GM12801 (cell line): Measurements from ENCODE around the gene PPP1R14B.

Experiments
- TF ChIP-seq, protein P1 (sequence below): IDR thresholded peaks from one replicate; pipeline ENCODE4 v1.5.1; 2011; ENCODE audit warnings: control low read depth; ENCODE audit not compliant: insufficient read length; ENCODE audit errors: extremely low read depth

The PPP1R14B gene

DNA sequence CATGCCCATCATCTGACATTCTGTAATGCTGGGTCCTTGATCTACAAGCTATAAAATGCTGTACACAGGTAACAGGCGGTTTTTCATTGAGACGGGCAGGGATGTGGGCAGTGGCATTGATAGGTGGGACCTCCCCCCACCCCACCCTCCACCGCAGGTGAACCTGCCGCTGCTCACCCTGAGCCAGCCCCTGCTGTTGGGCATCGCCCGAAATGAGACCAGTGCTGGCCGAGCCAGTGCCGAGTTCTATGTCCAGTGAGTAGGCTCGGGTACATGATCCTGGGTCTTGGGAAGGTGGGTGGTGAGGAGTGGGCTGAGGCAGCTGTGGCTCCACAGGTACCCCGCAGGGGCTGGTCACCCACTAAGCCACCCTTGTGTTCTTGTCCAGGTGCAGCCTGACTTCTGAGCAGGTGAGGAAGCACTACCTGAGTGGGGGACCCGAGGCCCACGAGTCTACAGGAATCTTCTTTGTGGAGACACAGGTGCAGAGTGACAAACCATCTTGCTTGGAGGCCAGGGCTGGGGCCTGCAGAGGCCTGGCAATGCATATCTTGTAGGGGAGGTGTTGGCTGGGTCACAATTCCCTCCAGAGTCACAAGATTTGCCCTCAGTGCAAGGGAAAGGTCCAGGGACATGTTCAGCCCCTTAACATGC, 17.5 kb downstream of the PPP1R14B start:
- TF ChIP-seq, protein P1, sequence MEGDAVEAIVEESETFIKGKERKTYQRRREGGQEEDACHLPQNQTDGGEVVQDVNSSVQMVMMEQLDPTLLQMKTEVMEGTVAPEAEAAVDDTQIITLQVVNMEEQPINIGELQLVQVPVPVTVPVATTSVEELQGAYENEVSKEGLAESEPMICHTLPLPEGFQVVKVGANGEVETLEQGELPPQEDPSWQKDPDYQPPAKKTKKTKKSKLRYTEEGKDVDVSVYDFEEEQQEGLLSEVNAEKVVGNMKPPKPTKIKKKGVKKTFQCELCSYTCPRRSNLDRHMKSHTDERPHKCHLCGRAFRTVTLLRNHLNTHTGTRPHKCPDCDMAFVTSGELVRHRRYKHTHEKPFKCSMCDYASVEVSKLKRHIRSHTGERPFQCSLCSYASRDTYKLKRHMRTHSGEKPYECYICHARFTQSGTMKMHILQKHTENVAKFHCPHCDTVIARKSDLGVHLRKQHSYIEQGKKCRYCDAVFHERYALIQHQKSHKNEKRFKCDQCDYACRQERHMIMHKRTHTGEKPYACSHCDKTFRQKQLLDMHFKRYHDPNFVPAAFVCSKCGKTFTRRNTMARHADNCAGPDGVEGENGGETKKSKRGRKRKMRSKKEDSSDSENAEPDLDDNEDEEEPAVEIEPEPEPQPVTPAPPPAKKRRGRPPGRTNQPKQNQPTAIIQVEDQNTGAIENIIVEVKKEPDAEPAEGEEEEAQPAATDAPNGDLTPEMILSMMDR = no peak

DNA sequence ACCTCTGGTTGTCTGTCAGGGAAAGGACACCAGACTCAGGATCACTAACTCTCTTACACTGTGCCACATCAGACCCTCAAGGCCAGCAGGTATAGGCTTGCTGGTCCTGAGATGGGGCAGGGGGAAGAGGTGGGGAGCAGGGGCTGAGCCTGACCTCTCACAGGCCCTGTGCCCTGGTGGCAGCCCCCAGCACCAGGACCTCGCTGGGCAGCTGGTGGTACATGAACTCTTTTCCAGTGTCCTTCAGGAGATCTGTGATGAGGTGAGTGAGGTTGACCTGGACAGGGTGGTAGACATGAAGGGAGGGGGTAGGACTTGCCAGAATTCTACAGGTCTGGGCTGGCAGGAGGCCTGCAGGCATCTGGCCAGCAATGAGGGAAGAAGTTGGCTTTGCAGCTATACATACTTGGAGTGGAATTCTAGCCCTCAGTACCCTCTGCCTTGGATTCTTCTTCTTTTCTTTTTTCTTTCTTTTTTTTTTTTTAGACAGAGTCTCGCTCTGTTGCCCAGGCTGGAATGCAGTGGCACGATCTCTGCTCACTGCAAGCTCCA, 19.3 kb downstream of the PPP1R14B start:
- TF ChIP-seq, protein P1 = no peak

DNA sequence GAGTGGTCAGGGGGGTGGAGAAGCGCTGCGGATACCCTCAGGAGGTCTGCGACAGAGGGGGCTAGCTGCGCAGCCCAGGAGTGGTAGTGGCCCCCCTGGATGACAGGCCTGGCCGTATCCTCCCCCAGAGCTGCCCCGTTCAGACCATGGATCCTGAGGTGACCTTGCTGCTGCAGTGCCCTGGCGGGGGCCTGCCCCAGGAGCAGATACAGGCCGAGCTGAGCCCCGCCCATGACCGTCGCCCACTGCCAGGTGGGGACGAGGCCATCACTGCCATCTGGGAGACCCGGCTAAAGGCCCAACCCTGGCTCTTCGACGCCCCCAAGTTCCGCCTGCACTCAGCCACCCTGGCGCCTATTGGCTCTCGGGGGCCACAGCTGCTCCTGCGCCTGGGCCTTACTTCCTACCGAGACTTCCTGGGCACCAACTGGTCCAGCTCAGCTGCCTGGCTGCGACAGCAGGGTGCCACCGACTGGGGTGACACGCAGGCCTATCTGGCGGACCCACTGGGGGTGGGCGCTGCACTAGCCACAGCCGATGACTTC, 20.2 kb downstream of the PPP1R14B start:
- TF ChIP-seq, protein P1 = no peak

DNA sequence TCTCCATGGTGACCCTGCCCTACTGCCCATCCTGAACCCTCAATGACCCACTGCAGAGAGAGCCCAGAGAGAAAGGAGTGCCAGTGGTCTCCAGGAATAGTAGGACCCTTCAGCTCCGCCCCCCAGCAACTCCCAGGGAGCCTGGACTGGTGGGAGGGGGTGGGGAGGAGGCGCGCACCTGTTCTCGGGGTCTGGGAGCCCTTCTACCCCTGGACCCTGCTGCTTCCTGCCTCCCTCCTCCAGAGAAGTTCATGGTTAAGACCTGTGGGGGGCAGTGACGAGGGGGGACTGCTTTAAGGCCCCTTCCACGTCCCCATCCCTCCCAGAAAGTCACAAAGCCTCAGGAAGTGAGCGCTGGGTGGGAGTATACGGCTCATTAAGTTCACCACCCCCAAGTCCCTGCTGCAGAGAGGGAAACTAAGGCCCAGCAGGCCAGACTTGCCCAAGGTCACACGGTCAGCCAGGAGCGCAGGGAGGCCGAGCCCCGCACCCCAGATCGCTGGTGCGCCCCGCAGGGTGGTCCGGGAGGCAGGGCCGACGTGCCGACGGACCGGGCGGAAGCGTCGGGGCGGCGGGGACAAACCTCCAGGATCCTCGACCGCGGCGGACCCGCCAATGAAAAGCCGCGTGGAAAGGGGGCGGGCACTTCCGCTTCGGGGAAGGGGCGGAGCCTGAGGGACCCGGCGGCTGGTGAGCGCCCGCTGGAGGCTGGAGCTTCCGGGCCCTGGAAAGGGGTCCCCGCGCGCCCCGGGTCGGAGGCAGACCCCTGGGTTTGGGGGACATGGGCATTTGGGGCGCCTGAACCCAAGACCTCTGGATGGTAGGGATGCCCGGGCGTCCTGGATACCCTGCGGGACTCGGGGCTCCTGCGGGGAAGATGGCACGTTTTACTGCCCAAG, 20.9 kb downstream of the PPP1R14B start, which contains the start of the genes NUDT22 and TRPT1:
Gene NUDT22 (plus strand): TSS at position 667 of the 899 bp plus-strand sequence. CDS start 379 bp downstream, outside the sequence.
Gene TRPT1 (minus strand): TSS at position 579 of the 899 bp plus-strand sequence. CDS start 326 bp downstream, at position 253.
- TF ChIP-seq, protein P1 = no peak

DNA sequence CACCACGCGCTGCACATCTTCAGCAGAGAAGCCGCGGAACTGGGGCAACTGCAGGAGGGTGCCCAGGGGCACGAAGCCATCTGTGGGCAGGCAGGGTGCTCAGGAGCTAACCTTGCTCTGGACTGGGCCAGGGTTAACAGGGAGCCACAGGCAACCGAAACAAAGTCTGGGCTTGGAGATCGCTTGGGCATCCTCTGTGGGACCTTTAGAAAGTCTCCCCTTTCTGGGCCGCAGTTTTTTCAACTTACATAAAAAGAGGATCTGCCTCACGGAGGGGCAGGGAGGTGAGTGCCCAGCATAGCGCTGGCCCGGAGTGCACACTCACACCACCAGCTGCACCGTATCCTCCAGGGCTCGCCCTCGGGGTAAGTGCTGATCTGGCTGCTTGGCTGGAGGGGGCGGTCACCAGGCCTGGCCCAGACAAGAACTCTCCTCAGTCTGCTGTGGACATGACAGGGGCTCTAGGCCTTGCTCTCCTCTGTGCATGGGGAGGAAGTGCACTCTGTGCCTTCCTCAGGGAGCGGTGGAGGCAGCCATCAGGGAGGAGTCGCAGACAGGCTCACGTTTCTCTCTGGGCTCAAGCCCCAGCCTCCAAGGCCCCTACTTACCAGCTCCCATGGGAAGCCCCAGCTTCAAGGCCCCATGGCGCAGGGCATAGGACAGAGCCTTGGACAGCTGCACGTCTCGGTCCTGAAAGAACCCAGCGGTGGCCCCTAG, 21.7 kb downstream of the PPP1R14B start:
- TF ChIP-seq, protein P1 = no peak

DNA sequence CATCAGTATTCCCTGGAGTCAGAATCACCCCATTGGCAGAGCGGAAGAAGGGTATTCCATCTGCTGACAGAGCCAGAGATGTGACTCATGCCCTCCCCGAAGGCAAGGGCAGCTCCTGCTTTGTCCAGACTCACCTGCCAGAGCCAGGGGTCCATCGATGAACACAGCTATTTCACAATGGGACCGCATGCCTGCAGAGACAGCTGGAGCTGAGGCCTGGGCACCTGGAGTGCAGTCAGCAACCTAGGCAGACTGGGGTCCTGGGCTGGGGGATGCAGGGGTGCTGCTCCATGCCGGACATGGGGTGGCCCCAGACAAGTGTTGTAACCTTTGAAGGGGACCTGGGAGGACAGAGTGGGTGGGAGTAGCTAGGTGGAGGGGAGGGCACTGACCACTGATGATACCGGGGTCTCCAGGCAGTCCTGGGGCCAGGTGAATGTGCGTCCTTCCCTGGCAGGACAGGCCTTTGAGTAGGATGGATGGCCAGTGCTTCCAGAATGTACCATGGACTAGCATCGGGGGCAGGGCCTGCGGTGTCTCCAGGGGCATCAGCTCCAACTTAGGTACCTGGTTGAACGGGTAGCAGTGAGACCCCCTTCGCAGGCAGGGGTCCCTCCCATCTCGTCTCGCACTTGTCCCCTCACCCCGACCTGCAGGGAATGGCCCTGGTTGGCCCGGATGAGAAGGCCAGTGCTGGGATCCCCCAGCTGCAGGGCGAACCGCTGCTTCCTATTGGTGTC, 22.4 kb downstream of the PPP1R14B start:
- TF ChIP-seq, protein P1 = no peak
